ENCODE measurements around the gene LIMS4. TPM values are rescaled to one million over a fixed set of nuclear protein-coding genes. Genes with fewer than 3 reads are reported as not detected.
"Not testable (repeated sequence)": the region's sequence is repeated elsewhere in the genome, so short reads cannot be mapped to it uniquely, and the experiment has no call there.

Gene LIMS4
- total RNA-seq, 2 donors from 2014 or later = 0.44 to 1.4 TPM

DNA sequence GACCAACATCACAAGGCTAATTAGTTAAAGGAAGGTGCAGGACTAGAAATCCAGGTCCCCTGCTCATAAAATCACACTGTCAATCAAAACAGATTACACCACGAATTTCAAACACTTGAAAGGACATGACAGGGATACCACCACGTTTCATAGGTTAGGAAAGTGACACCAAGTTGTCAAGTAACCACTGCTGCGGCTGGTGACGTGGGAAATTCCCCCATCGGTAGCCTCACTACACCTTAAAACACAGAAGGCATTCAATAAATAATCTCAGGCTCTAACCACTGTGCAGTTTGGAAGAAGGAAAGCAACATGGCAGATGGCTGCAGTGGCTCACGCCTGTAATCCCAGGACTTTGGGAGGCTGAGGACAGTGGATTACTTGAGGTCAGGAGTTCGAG lies 3.7 kb downstream of the LIMS4 start:
- H3K4me3 Mint-ChIP-seq; H3K36me3 Mint-ChIP-seq (ENCODE audit: low read depth); H3K27me3 Mint-ChIP-seq; DNase-seq; H3K4me1 Mint-ChIP-seq; H3K27ac Mint-ChIP-seq; H3K9me3 ChIP-seq (ENCODE audit: control insufficient read depth, low read length, poor library complexity, severe bottlenecking): not testable (repeated sequence)
- ATAC-seq = peak; percentile 54

DNA sequence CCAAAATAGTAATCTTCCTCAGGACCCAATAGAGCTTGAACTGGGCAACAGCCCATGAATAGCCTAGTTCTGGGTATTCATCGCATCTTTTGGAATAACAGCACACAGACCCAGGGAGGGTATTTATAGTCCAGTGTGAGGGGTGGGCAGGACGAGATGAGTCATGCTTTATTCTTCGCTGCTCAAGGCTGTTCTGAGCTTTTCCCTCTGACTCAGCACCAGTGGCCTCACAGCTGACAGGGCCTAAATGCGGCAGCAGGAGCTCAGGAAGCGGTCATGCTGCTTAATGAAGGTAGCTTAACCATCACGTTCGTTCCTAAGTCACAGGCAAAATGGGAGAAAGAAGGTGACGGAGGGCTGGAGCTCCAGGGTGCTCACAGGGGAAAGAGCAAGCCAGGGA lies 7.3 kb downstream of the LIMS4 start:
- not testable (repeated sequence) for H3K4me3 Mint-ChIP-seq; H3K9me3 ChIP-seq (ENCODE audit: control insufficient read depth, low read length, poor library complexity, severe bottlenecking); DNase-seq; H3K36me3 Mint-ChIP-seq (ENCODE audit: low read depth); H3K27ac Mint-ChIP-seq; H3K27me3 Mint-ChIP-seq; H3K4me1 Mint-ChIP-seq; ATAC-seq

DNA sequence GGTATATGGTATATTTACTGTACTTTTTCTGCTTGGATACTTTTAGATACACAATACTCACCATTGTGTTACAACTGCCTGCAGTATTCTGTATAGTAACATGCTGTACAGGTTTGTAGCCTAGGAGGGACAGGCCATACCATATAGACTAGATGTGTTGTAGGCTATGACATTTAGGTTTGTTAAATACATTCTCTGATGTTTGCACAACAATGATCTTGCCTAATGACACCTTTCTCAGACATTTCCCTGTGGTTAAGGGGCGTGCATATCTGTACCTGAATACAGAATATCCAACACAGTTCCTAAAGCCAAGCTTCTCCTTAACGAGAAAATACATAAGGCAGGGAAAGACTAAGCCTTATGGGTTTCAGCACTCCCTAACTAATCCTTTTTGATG lies 10.2 kb downstream of the LIMS4 start:
- H3K4me1 Mint-ChIP-seq = not testable (repeated sequence)

DNA sequence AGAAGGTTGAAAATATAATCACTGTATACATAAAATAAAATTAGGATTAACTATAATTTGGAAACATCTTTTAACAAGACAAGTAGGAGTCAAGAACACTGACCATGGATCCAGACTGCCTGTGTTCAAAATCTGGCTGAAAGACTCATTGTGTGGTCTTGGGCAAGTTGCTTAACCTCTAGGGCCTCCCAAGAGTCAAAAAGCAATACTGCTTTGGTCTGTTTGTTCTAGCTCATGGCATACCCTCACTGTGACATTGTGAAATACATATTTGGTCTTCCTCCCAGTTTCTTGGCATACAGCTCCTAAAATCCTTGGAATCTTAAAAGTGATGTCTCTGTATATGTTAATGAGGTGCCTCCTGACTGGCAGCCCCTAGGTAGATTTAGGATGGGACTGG lies 12.3 kb downstream of the LIMS4 start:
- H3K4me1 Mint-ChIP-seq; DNase-seq; ATAC-seq; H3K4me3 Mint-ChIP-seq; H3K9me3 ChIP-seq (ENCODE audit: control insufficient read depth, low read length, poor library complexity, severe bottlenecking); H3K27ac Mint-ChIP-seq; H3K27me3 Mint-ChIP-seq; H3K36me3 Mint-ChIP-seq (ENCODE audit: low read depth): not testable (repeated sequence)

More for the DNA sequence above, 10.2 kb downstream of the LIMS4 start:
- H3K27ac Mint-ChIP-seq; H3K27me3 Mint-ChIP-seq; H3K9me3 ChIP-seq (ENCODE audit: control insufficient read depth, low read length, poor library complexity, severe bottlenecking); ATAC-seq; H3K4me3 Mint-ChIP-seq; DNase-seq; H3K36me3 Mint-ChIP-seq (ENCODE audit: low read depth): not testable (repeated sequence)

DNA sequence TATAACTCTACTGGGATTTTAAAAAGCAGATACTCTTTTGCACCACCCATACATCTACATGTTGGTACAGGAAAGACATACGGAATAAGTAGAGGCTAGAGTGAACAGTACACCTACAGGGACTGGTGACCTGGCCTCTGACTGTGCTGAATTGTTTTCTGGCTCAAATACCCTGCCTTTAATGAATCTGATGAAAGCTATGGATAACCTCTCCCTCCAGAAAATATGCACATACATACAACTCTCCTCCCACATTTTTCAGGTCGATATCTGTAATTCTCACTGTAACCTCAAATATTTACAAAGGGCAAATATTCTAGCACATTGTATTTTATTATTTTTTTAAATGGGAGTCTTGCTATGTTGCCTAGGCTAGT lies 15.4 kb downstream of the LIMS4 start:
- H3K9me3 ChIP-seq (ENCODE audit: control insufficient read depth, low read length, poor library complexity, severe bottlenecking); H3K4me3 Mint-ChIP-seq; H3K27ac Mint-ChIP-seq; ATAC-seq; DNase-seq; H3K27me3 Mint-ChIP-seq; H3K36me3 Mint-ChIP-seq (ENCODE audit: low read depth); H3K4me1 Mint-ChIP-seq: not testable (repeated sequence)

DNA sequence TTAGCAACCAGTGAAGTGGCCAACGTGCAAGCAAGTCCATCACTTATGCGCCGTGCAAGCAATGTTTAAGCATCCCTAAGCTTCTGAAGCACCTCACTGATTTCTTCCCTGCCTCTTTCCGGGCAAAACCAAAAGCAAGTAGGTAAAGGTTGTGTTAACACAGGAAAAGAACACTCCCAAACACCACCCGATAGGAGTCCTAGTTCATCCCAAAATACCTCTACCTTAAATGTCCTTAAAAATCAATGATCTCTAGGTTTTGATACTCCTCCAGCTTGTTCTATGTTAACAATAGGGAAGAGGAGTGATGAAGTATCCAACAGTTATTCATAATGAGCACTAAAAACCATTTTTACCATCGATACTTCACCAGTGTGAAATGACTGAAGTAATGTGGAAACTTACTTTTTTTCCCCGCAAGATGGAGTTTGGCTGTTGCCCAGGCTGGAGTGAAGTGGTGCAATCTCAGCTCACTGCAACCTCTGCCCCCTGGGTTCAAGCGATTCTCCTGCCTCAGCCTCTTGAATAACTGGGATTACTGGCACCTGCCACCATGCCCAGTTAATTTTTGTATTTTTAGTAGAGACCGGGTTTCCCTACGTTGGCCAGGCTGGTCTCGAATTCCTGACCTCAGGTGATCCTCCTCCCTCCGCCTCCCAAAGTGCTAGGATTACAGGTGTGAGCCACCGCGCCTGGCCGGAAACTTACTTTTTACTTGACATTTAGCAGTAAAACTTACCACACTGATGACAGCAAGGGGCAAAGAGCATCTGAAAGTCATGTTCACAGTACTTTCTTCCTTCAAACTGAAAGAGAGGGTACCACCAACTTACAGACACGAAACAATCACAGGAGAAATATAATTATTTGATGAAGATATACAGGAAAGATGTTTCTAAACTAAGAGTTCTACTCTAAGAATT lies 16.1 kb downstream of the LIMS4 start:
- ATAC-seq; H3K4me1 Mint-ChIP-seq; H3K4me3 Mint-ChIP-seq; H3K36me3 Mint-ChIP-seq (ENCODE audit: low read depth); DNase-seq; H3K27me3 Mint-ChIP-seq; H3K9me3 ChIP-seq (ENCODE audit: control insufficient read depth, low read length, poor library complexity, severe bottlenecking); H3K27ac Mint-ChIP-seq: not testable (repeated sequence)

DNA sequence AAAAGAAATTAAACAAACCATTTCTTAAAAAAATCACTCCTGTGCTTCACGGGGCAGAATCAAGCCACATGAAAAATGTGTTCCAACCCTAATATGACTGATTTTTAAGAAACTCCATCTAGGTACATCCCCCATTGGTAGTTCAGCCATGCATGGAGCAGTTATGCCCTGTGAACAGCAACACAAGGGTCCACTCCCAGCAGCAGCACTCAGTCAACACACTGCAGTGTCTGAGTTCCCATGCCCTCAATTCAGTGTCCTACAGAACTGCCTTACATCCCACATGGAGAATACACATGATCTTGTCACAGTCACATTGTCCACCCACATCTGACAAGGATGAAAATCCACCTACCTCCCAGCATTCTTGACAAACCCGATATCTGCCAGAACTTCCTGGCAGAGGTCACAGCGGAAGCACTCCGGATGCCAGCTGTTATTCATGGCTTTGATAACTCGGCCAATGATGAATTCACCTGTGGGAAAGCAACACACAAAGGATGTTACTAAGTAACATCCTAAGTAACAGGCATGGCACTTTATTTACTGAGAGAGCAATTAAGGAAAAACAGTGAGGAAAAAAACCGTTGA lies 17.4 kb downstream of the LIMS4 start:
- not testable (repeated sequence) for H3K27me3 Mint-ChIP-seq; H3K27ac Mint-ChIP-seq; H3K4me1 Mint-ChIP-seq; H3K4me3 Mint-ChIP-seq; H3K36me3 Mint-ChIP-seq (ENCODE audit: low read depth); H3K9me3 ChIP-seq (ENCODE audit: control insufficient read depth, low read length, poor library complexity, severe bottlenecking); ATAC-seq; DNase-seq

DNA sequence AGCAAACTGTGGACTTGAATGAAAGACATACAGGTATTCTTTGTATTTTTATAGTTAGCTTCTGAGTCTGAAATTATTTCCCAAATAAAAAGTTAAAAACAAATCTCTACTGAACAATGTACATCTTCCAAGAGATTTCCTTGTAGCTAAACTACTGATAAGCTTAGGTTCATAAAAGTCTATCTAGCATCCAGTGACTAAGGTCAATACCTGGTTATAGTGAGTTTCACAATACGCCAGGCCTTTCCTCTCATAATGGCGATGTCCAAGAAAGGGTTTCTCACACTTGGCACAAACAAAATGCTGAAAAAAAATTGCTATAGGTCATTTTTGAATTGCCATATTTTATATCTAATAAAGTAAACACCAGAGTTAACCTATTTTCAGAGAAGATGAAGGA lies 21.7 kb downstream of the LIMS4 start:
- not testable (repeated sequence) for H3K4me1 Mint-ChIP-seq; H3K9me3 ChIP-seq (ENCODE audit: control insufficient read depth, low read length, poor library complexity, severe bottlenecking); ATAC-seq; H3K27ac Mint-ChIP-seq; DNase-seq; H3K4me3 Mint-ChIP-seq; H3K36me3 Mint-ChIP-seq (ENCODE audit: low read depth); H3K27me3 Mint-ChIP-seq

DNA sequence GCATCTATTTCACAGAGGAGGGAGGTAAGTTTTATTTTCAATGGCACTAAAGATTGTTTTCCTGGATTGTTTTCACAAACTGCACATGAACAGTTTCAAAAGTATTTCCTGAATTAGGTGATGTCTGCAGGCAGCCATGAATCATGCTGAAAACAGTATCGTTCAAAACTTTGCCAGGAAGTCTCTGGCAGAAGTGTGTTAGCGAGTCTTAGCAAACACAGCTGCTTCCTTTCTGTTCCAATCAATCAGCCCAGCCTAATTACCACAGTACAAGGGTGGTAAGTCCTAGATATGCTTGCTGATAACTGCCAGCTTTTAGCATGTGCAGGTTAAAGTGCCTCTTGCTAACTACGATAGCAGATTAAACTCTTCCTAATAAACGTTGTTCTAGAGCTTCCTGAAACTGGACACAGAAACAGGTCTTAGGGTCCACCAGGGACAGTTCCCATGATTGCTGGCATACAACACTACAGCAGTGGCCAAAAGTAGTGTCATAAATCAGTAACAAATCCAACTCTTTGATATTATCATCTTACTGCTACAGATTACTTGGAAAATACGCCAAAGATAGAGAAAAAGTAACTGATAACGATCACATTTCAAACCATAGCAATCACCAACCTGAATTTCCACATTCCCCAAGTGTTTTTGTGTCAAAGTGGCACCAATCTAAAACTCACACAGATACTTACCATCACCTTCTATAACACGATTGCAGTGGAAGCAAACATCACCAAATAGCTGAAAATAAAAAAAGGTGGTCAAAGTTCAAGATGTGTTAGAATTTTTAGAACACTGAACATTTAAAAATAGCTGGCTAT lies 23.3 kb downstream of the LIMS4 start:
- not testable (repeated sequence) for H3K4me3 Mint-ChIP-seq; DNase-seq; H3K36me3 Mint-ChIP-seq (ENCODE audit: low read depth); H3K27me3 Mint-ChIP-seq; ATAC-seq; H3K4me1 Mint-ChIP-seq; H3K9me3 ChIP-seq (ENCODE audit: control insufficient read depth, low read length, poor library complexity, severe bottlenecking); H3K27ac Mint-ChIP-seq

DNA sequence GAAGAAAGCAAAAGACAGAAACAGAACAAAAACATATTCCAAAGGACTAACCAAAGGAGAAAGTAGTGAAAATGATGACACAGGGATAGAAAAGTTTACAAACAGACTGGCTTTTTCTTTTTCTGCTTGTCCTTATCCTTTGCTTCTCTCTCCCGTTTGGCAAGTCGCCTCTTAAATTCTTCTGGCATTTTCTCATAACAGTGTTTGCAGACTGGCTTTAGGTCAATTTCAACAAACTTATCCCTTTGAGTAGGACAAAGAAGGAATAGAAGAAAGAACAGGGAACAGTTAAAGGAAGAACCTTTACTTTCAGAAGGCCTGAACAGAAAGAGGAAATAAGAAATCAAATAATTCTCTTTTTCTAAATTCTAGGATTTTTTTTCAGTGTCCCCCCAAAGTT lies 26.0 kb downstream of the LIMS4 start:
- not testable (repeated sequence) for ATAC-seq

DNA sequence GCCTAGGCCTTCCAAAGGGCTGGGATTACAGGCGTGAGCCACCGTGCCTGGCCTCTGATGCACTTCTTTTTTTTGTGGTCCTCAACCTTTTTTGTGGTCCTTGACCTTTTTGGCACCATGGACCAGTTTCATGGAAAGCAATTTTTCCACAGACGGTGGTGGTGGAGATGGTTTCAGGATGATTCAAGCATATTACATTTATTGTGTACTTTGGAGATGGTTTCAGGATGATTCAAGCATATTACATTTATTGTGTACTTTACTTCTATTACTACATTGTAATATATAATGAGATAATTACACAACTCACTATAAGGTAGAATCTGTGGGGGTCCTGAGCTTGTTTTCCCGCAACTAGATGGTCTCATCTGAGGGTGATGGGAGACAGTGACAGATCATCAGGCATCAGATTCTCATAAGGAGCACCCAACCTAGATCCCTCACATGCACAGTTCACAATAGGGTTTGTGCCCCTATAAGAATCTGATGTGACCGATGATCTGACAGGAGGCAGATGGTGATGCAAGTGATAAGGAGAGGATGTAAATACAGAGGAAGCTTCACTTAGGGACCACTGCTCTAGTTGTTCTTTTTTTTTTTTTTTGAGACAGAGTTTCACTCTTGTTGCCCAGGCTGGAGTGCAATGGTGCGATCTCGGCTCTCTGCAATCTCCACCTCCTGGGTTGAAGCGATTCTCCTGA lies 29.2 kb downstream of the LIMS4 start:
- DNase-seq; H3K27ac Mint-ChIP-seq; H3K27me3 Mint-ChIP-seq; H3K9me3 ChIP-seq (ENCODE audit: control insufficient read depth, low read length, poor library complexity, severe bottlenecking); H3K36me3 Mint-ChIP-seq (ENCODE audit: low read depth); ATAC-seq; H3K4me3 Mint-ChIP-seq; H3K4me1 Mint-ChIP-seq: not testable (repeated sequence)

More for the DNA sequence above, 26.0 kb downstream of the LIMS4 start:
- H3K4me3 Mint-ChIP-seq; H3K4me1 Mint-ChIP-seq; H3K27ac Mint-ChIP-seq; H3K27me3 Mint-ChIP-seq; H3K36me3 Mint-ChIP-seq (ENCODE audit: low read depth); DNase-seq; H3K9me3 ChIP-seq (ENCODE audit: control insufficient read depth, low read length, poor library complexity, severe bottlenecking): not testable (repeated sequence)

DNA sequence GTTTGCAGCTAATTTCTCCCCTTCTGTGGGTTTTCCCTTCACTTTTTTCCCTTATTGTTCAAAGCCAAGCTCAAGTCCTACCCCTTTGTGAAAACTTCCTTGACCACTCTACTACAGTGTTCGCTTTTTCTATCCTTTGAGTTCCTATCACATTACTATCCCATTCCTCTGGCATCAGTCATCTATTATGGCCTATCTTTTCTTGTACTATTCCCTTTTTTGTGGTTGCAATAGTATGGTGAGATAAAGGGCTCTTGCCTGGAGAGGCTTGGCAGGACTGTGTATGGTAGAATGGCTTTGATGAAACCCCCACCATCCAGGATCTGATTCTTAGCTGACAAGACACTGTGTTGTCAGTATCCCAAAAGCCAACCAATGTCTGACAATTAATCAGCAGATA lies 30.7 kb downstream of the LIMS4 start:
- not testable (repeated sequence) for H3K27me3 Mint-ChIP-seq; H3K36me3 Mint-ChIP-seq (ENCODE audit: low read depth); H3K9me3 ChIP-seq (ENCODE audit: control insufficient read depth, low read length, poor library complexity, severe bottlenecking); H3K4me3 Mint-ChIP-seq; ATAC-seq; DNase-seq; H3K27ac Mint-ChIP-seq; H3K4me1 Mint-ChIP-seq

DNA sequence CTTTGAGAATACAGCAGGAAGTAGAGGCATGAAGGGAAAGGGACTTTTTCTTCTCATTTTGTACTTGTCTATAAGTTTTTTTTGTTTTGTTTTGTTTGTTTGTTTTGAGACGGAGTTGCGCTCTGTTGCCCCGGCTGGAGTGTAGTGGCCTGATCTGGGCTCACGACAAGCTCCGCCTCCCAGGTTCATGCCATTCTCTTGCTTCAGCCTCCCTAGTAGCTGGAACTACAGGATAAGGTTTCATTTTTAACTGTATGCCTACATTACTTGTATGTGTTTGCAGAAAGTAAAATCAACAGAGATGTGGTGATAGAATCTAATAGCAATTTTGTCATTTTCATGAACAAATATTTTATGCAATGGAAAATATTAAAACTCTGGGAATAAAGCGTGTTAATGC lies 38.1 kb downstream of the LIMS4 start:
- not testable (repeated sequence) for DNase-seq; H3K27me3 Mint-ChIP-seq; H3K4me3 Mint-ChIP-seq; H3K9me3 ChIP-seq (ENCODE audit: control insufficient read depth, low read length, poor library complexity, severe bottlenecking); H3K36me3 Mint-ChIP-seq (ENCODE audit: low read depth); H3K27ac Mint-ChIP-seq; ATAC-seq; H3K4me1 Mint-ChIP-seq
